Astrocyte (in vitro differentiated cells and primary cell): ENCODE results near the gene ATXN10. TPM values are rescaled to one million over a fixed set of nuclear protein-coding genes. Genes with fewer than 3 reads are reported as not detected.
A peak's percentile ranks its signal among the peaks of the same experiment; 100 is the strongest.

ENCODE experiments used
- DNase-seq: peaks from one replicate; pipeline ENCODE4 v3.0.0-alpha.2; 2010; ENCODE audit warnings: low read depth
- FAIRE-seq: peaks from 2 replicates; lab custom pipeline; 2011; peaks lifted over from hg19 to GRCh38; lab: Jason Lieb, UNC
- H2AFZ ChIP-seq: 2 replicates; pipeline ENCODE4 v1.6.0; 2012; ENCODE audit warnings: low read depth, low read length, inconsistent platforms
- H3K27ac ChIP-seq: 2 replicates; pipeline ENCODE4 v1.5.1; 2011; ENCODE audit warnings: low read depth, low read length, inconsistent platforms
- H3K27me3 ChIP-seq: 2 replicates; pipeline ENCODE4 v1.6.0; 2011; ENCODE audit warnings: low read length, inconsistent platforms; ENCODE audit not compliant: insufficient read depth
- H3K36me3 ChIP-seq: 2 replicates; pipeline ENCODE4 v1.5.1; 2011; ENCODE audit warnings: low read length, inconsistent platforms; ENCODE audit not compliant: insufficient read depth
- H3K4me1 ChIP-seq: 2 replicates; pipeline ENCODE4 v1.5.1; 2011; ENCODE audit warnings: low read length, inconsistent platforms; ENCODE audit not compliant: insufficient read depth
- H3K4me2 ChIP-seq: 2 replicates; pipeline ENCODE4 v1.6.0; 2012; ENCODE audit warnings: low read length, inconsistent platforms
- H3K4me3 ChIP-seq: 2 replicates; pipeline ENCODE4 v1.5.1; 2011; ENCODE audit warnings: low read depth, mild to moderate bottlenecking, low read length, inconsistent platforms; ENCODE audit not compliant: insufficient read depth
- H3K79me2 ChIP-seq: 2 replicates; pipeline ENCODE4 v1.6.0; 2012; ENCODE audit warnings: mild to moderate bottlenecking, low read length, inconsistent platforms; ENCODE audit not compliant: insufficient read depth
- H3K9ac ChIP-seq: 2 replicates; pipeline ENCODE4 v1.6.0; 2012; ENCODE audit warnings: mild to moderate bottlenecking, low read length, inconsistent platforms
- H3K9me3 ChIP-seq: 2 replicates; pipeline ENCODE4 v1.5.1; 2012; ENCODE audit warnings: low read depth, mild to moderate bottlenecking, low read length, inconsistent platforms; ENCODE audit not compliant: insufficient read depth
- H4K20me1 ChIP-seq: 2 replicates; pipeline ENCODE4 v1.6.0; 2012; ENCODE audit warnings: low read length, inconsistent platforms; ENCODE audit not compliant: insufficient read depth
- H3K27ac Mint-ChIP-seq: one replicate; pipeline ENCODE4 v1.8.0; 2021; ENCODE audit warnings: mild to moderate bottlenecking, mixed read lengths; ENCODE audit not compliant: unreplicated experiment
- H3K27me3 Mint-ChIP-seq: one replicate; pipeline ENCODE4 v1.8.0; 2021; ENCODE audit warnings: low read depth, mixed read lengths; ENCODE audit not compliant: unreplicated experiment
- H3K36me3 Mint-ChIP-seq: one replicate; pipeline ENCODE4 v1.8.0; 2021; ENCODE audit warnings: low read depth, mixed read lengths; ENCODE audit not compliant: unreplicated experiment
- H3K4me1 Mint-ChIP-seq: one replicate; pipeline ENCODE4 v1.8.0; 2021; ENCODE audit warnings: low read depth, mixed read lengths; ENCODE audit not compliant: unreplicated experiment
- H3K4me3 Mint-ChIP-seq: one replicate; pipeline ENCODE4 v1.8.0; 2021; ENCODE audit warnings: mild to moderate bottlenecking, moderate library complexity, mixed read lengths; ENCODE audit not compliant: unreplicated experiment
- H3K9me3 Mint-ChIP-seq: one replicate; pipeline ENCODE4 v1.8.0; 2021; ENCODE audit warnings: mild to moderate bottlenecking, mixed read lengths; ENCODE audit not compliant: unreplicated experiment
- CTCF ChIP-seq: IDR thresholded peaks from 2 replicates; pipeline ENCODE4 v1.5.1; 2011; ENCODE audit warnings: low read depth, mild to moderate bottlenecking, inconsistent platforms, low read length, moderate library complexity; ENCODE audit not compliant: insufficient read depth
- EZH2 ChIP-seq: IDR thresholded peaks from 2 replicates; pipeline ENCODE4 v1.6.1; 2012; ENCODE audit warnings: mild to moderate bottlenecking, low read length, inconsistent platforms; ENCODE audit not compliant: insufficient read depth
- total RNA-seq: library from RNA; stranded (reverse); gene quantifications from 2 replicates; pipeline ENCODE4 v1.2.1, GENCODE V29; 2021

The ATXN10 gene
- total RNA-seq, 1 donor from 2014 or later, result 195 TPM

DNA sequence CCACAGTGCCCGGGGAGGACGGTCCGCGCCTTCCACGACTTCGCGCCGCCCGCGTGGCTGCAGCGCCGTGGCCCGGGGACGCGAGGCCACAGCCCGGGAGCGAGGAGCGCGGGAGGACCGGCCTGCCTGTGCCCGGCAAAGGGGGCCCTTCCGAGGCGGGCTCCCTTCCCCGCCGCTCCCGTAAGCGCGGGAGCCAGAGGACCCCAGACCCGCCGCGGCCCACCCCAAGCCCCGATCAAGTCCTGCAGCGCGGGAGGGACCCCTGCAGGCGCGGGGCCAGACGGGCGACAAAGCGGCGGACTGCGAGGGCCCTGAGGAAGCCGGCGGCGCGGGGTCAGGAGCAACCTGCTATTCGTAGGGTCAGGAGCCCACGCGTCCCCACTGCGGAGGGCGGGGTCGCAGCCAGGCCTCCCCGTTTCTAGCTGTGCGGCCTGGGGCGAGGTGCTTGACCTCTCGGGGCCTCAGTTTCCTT is 195.0 kb downstream of the ATXN10 start:
- Mint-ChIP-seq H3K27me3 (peaks cover 49% of the 10 kb centered on the region), H3K9me3 (peaks cover 3% of the 10 kb centered on the region), H3K4me3 (no peak overlapping the region), H3K27ac (no peak overlapping the region), H3K36me3 (peaks cover 11% of the 10 kb centered on the region), H3K4me1 (peaks cover 7% of the 10 kb centered on the region)
- Histone ChIP-seq H3K79me2 (no peaks in the 10 kb centered on the region), H3K36me3 (no peaks in the 10 kb centered on the region), H3K9ac (no peak overlapping the region), H3K4me3 (no peak overlapping the region), H3K4me2 (peak overlapping the region; percentile 69), H4K20me1 (peaks cover 3% of the 10 kb centered on the region), H3K27ac (no peak overlapping the region), H3K9me3 (no peaks in the 10 kb centered on the region), H2AFZ (no peak overlapping the region), H3K4me1 (peaks cover 16% of the 10 kb centered on the region), H3K27me3 (peaks cover 5% of the 10 kb centered on the region)
- FAIRE-seq (no peak), DNase-seq (no peak)
- peak; percentile 89 for TF ChIP-seq EZH2
- no peak for TF ChIP-seq CTCF

DNA sequence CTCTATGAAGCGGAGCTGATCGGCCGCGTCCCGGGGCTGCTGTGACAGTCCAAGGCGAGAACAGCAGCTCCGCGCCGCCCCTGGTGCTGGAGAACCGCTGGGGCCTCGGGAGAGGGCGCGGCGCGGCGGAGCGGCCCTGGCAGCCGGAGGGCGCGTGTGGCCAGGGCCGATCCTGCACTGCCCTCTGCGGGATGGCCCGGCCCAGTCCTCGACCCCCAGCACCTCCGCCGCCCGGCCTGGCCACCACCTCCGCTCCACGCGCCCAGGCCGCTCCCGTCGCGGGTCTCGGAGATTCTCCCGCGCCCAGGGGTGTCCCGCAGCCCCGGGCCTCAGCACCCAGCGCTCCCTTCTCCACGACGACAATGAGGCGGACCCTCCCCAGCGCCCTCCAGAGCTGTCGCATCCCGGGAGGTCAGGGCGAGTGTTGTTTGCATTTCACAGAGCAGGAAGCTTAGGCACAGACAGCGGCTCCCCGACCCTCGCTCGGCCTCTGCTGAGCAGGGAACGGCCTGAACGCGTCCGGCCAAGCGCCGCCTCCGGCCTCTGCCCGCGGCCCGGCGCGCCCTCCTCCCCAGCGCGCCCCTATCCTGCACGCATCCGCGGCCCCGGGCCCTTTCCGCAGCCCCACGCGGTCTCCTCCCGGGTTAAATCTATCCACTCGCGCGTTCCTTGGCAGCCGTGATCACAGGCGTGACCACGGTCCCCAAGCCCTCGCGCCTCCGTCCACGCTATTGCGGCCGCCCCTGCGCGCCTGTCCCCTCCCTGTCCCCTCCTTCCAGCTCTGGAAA is 195.7 kb downstream of the ATXN10 start:
- no peak overlapping the region for H3K27ac Mint-ChIP-seq
- peaks cover 16% of the 10 kb centered on the region for H3K4me1 ChIP-seq
- no peaks in the 10 kb centered on the region for H3K79me2 ChIP-seq
- H3K4me3 ChIP-seq, result no peak overlapping the region
- H2AFZ ChIP-seq, result peak overlapping the region; percentile 41
- H3K27ac ChIP-seq, result no peak overlapping the region
- no peak for FAIRE-seq
- no peak for DNase-seq
- peaks cover 7% of the 10 kb centered on the region for H3K4me1 Mint-ChIP-seq
- peaks cover 3% of the 10 kb centered on the region for H3K9me3 Mint-ChIP-seq
- no peaks in the 10 kb centered on the region for H3K9me3 ChIP-seq
- H4K20me1 ChIP-seq, result peaks cover 3% of the 10 kb centered on the region
- TF ChIP-seq CTCF (no peak), EZH2 (peak; percentile 82)
- H3K9ac ChIP-seq, result no peak overlapping the region
- peaks cover 8% of the 10 kb centered on the region for H3K36me3 Mint-ChIP-seq
- peaks cover 5% of the 10 kb centered on the region for H3K27me3 ChIP-seq
- H3K36me3 ChIP-seq, result no peaks in the 10 kb centered on the region
- H3K4me2 ChIP-seq, result peak overlapping the region; percentile 69
- peaks cover 49% of the 10 kb centered on the region for H3K27me3 Mint-ChIP-seq
- H3K4me3 Mint-ChIP-seq, result no peak overlapping the region
